ENCODE results near the gene LRP1-AS. TPM values are rescaled to one million over a fixed set of nuclear protein-coding genes. Genes with fewer than 3 reads are reported as not detected.

LRP1-AS gene
- total RNA-seq, 2 experiments from 2014 or later = not detected

GRCh38 chr12:57176846-57177245 is 29.4 kb upstream of the LRP1-AS start:
- H3K4me3 Mint-ChIP-seq = no peak overlapping the region
- DNase-seq (no peak), ATAC-seq (no peak)
- CTCF ChIA-PET = interaction anchor here (1.5 to 5.8 kb wide), 3 partner anchors 10 to 176 kb away, joined by 4 to 88 read pairs (median 11); partner anchors contain the start of gene LRP1
- H3K4me1 Mint-ChIP-seq = no peaks in the 10 kb centered on the region
- no peak overlapping the region for H3K27ac Mint-ChIP-seq
- H3K27me3 Mint-ChIP-seq = no peaks in the 10 kb centered on the region
- H3K36me3 Mint-ChIP-seq = no peaks in the 10 kb centered on the region
- H3K9me3 Mint-ChIP-seq (ENCODE audit: low read depth) = no peaks in the 10 kb centered on the region

GRCh38 chr12:57176139-57176477 is 28.7 kb upstream of the LRP1-AS start:
- Mint-ChIP-seq H3K9me3 (ENCODE audit: low read depth) (no peaks in the 10 kb centered on the region), H3K4me1 (no peaks in the 10 kb centered on the region), H3K4me3 (no peak overlapping the region), H3K36me3 (no peaks in the 10 kb centered on the region), H3K27me3 (no peaks in the 10 kb centered on the region), H3K27ac (no peak overlapping the region)
- DNase-seq (no peak), ATAC-seq (no peak)
- CTCF ChIA-PET = interaction anchor here (0.7 to 5.8 kb wide), 8 partner anchors 10 to 175 kb away, joined by 3 to 88 read pairs (median 4); partner anchors contain the start of genes LRP1 and STAT6

- H3K36me3 Mint-ChIP-seq = no peaks in the 10 kb centered on the region
- no peaks in the 10 kb centered on the region for H3K9me3 Mint-ChIP-seq (ENCODE audit: low read depth)
- CTCF ChIA-PET = interaction anchor here (0.7 to 5.8 kb wide), 9 partner anchors 11 to 174 kb away, joined by 3 to 88 read pairs (median 4); partner anchors contain the start of genes LRP1 and STAT6
- H3K4me3 Mint-ChIP-seq = no peak overlapping the region
- no peak overlapping the region for H3K27ac Mint-ChIP-seq
- peak; percentile 52 for DNase-seq
- no peaks in the 10 kb centered on the region for H3K27me3 Mint-ChIP-seq
- no peaks in the 10 kb centered on the region for H3K4me1 Mint-ChIP-seq
- ATAC-seq = no peak
Observed at GRCh38 chr12:57175428-57176138, 28.2 kb upstream of the LRP1-AS start.

- CTCF ChIA-PET = interaction anchor here (0.7 to 5.8 kb wide), 9 partner anchors 9 to 104 kb away, joined by 3 to 88 read pairs (median 3); partner anchors contain the start of genes LRP1, NEMP1 and STAT6
- no peaks in the 10 kb centered on the region for H3K4me1 Mint-ChIP-seq
- H3K27me3 Mint-ChIP-seq = no peaks in the 10 kb centered on the region
- H3K27ac Mint-ChIP-seq = no peak overlapping the region
- no peaks in the 10 kb centered on the region for H3K9me3 Mint-ChIP-seq (ENCODE audit: low read depth)
- DNase-seq = no peak
- no peak for ATAC-seq
- H3K4me3 Mint-ChIP-seq = no peak overlapping the region
- H3K36me3 Mint-ChIP-seq = no peaks in the 10 kb centered on the region
Observed at GRCh38 chr12:57173683-57174082, 26.3 kb upstream of the LRP1-AS start.

- H3K9me3 Mint-ChIP-seq (ENCODE audit: low read depth) = no peaks in the 10 kb centered on the region
- no peak overlapping the region for H3K4me3 Mint-ChIP-seq
- H3K36me3 Mint-ChIP-seq = no peaks in the 10 kb centered on the region
- no peaks in the 10 kb centered on the region for H3K27me3 Mint-ChIP-seq
- CTCF ChIA-PET = interaction anchor here (0.7 to 5.8 kb wide), 9 partner anchors 10 to 95 kb away, joined by 3 to 88 read pairs (median 3); partner anchors contain the start of genes LRP1, NEMP1 and STAT6
- H3K27ac Mint-ChIP-seq = no peak overlapping the region
- ATAC-seq (peak; percentile 40), DNase-seq (peak; percentile 47)
- H3K4me1 Mint-ChIP-seq = no peaks in the 10 kb centered on the region
Observed at GRCh38 chr12:57173089-57173488, 25.7 kb upstream of the LRP1-AS start.

GRCh38 chr12:57171668-57172067 is 24.2 kb upstream of the LRP1-AS start:
- DNase-seq (no peak), ATAC-seq (no peak)
- no peaks in the 10 kb centered on the region for H3K27me3 Mint-ChIP-seq
- no peak overlapping the region for H3K27ac Mint-ChIP-seq
- CTCF ChIA-PET = interaction anchor here (1.6 to 5.8 kb wide), 2 partner anchors 13 to 46 kb away, joined by 4 to 88 read pairs; partner anchors contain the start of gene LRP1
- no peaks in the 10 kb centered on the region for H3K9me3 Mint-ChIP-seq (ENCODE audit: low read depth)
- H3K36me3 Mint-ChIP-seq = no peaks in the 10 kb centered on the region
- H3K4me3 Mint-ChIP-seq = no peak overlapping the region
- H3K4me1 Mint-ChIP-seq = no peaks in the 10 kb centered on the region

- no peaks in the 10 kb centered on the region for H3K27me3 Mint-ChIP-seq
- ATAC-seq = no peak
- no peaks in the 10 kb centered on the region for H3K4me1 Mint-ChIP-seq
- H3K4me3 Mint-ChIP-seq = no peak overlapping the region
- H3K36me3 Mint-ChIP-seq = no peaks in the 10 kb centered on the region
- H3K27ac Mint-ChIP-seq = no peak overlapping the region
- H3K9me3 Mint-ChIP-seq (ENCODE audit: low read depth) = no peaks in the 10 kb centered on the region
- CTCF ChIA-PET = interaction anchor here (0.8 kb wide), 2 partner anchors 12 to 47 kb away, joined by 3 to 4 read pairs; no protein-coding TSS in a partner anchor
- DNase-seq = no peak
Observed at GRCh38 chr12:57170927-57171326, 23.5 kb upstream of the LRP1-AS start.

GRCh38 chr12:57170408-57170807 is 23.0 kb upstream of the LRP1-AS start:
- no peaks in the 10 kb centered on the region for H3K9me3 Mint-ChIP-seq (ENCODE audit: low read depth)
- H3K4me1 Mint-ChIP-seq = no peaks in the 10 kb centered on the region
- no peak overlapping the region for H3K27ac Mint-ChIP-seq

GRCh38 chr12:57169969-57170368 is 22.6 kb upstream of the LRP1-AS start:
- CTCF ChIA-PET = interaction anchor here (1.3 kb wide), 1 partner anchor 164 kb away, joined by 3 read pairs; the partner anchor contains the start of gene ZBTB39
- H3K36me3 Mint-ChIP-seq = no peaks in the 10 kb centered on the region

More at GRCh38 chr12:57170408-57170807, 23.0 kb upstream of the LRP1-AS start:
- H3K27me3 Mint-ChIP-seq = no peaks in the 10 kb centered on the region
- ATAC-seq (no peak), DNase-seq (no peak)
- H3K36me3 Mint-ChIP-seq = no peaks in the 10 kb centered on the region
- CTCF ChIA-PET = interaction anchor here (0.8 kb wide), 2 partner anchors 13 to 46 kb away, joined by 3 to 4 read pairs; no protein-coding TSS in a partner anchor
- H3K4me3 Mint-ChIP-seq = no peak overlapping the region

GRCh38 chr12:57169046-57169795 is 21.8 kb upstream of the LRP1-AS start:
- no peak for DNase-seq
- CTCF ChIA-PET = interaction anchor here (1.3 kb wide), 1 partner anchor 163 kb away, joined by 3 read pairs; the partner anchor contains the start of gene ZBTB39
- Mint-ChIP-seq H3K9me3 (ENCODE audit: low read depth) (no peaks in the 10 kb centered on the region), H3K4me1 (no peaks in the 10 kb centered on the region), H3K27me3 (no peaks in the 10 kb centered on the region), H3K27ac (no peak overlapping the region), H3K36me3 (no peaks in the 10 kb centered on the region), H3K4me3 (no peak overlapping the region)
- ATAC-seq = no peak

More at GRCh38 chr12:57169969-57170368, 22.6 kb upstream of the LRP1-AS start:
- DNase-seq (no peak), ATAC-seq (no peak)
- no peak overlapping the region for H3K4me3 Mint-ChIP-seq
- no peaks in the 10 kb centered on the region for H3K27me3 Mint-ChIP-seq
- H3K9me3 Mint-ChIP-seq (ENCODE audit: low read depth) = no peaks in the 10 kb centered on the region
- no peaks in the 10 kb centered on the region for H3K4me1 Mint-ChIP-seq
- no peak overlapping the region for H3K27ac Mint-ChIP-seq

- no peaks in the 10 kb centered on the region for H3K27me3 Mint-ChIP-seq
- ATAC-seq (no peak), DNase-seq (no peak)
- no peak overlapping the region for H3K4me3 Mint-ChIP-seq
- no peaks in the 10 kb centered on the region for H3K9me3 Mint-ChIP-seq (ENCODE audit: low read depth)
- H3K36me3 Mint-ChIP-seq = no peaks in the 10 kb centered on the region
- H3K27ac Mint-ChIP-seq = no peak overlapping the region
- CTCF ChIA-PET = interaction anchor here (1.3 kb wide), 1 partner anchor 44 kb away, joined by 3 read pairs; no protein-coding TSS in a partner anchor
- H3K4me1 Mint-ChIP-seq = no peaks in the 10 kb centered on the region
Observed at GRCh38 chr12:57168058-57168457, 20.6 kb upstream of the LRP1-AS start.

GRCh38 chr12:57166971-57167371 is 19.6 kb upstream of the LRP1-AS start:
- Mint-ChIP-seq H3K27ac (no peak overlapping the region), H3K4me1 (no peaks in the 10 kb centered on the region), H3K36me3 (no peaks in the 10 kb centered on the region), H3K27me3 (no peaks in the 10 kb centered on the region), H3K9me3 (ENCODE audit: low read depth) (no peaks in the 10 kb centered on the region), H3K4me3 (no peak overlapping the region)
- CTCF ChIA-PET = interaction anchor here (1.2 kb wide), 1 partner anchor 16 kb away, joined by 3 read pairs; no protein-coding TSS in a partner anchor
- DNase-seq (no peak), ATAC-seq (peak; percentile 46)

- H3K4me3 Mint-ChIP-seq = no peak overlapping the region
- H3K9me3 Mint-ChIP-seq (ENCODE audit: low read depth) = no peaks in the 10 kb centered on the region
- CTCF ChIA-PET = no interaction called here
- H3K27me3 Mint-ChIP-seq = no peaks in the 10 kb centered on the region
- ATAC-seq (no peak), DNase-seq (no peak)
- no peaks in the 10 kb centered on the region for H3K36me3 Mint-ChIP-seq
- H3K4me1 Mint-ChIP-seq = no peaks in the 10 kb centered on the region
- no peak overlapping the region for H3K27ac Mint-ChIP-seq
Observed at GRCh38 chr12:57165741-57166140, 18.3 kb upstream of the LRP1-AS start.

Data from activated CD8-positive, alpha-beta memory T cell treated with anti-CD3 and anti-CD28 coated beads, Interleukin-2, amount 10 ng/mL, durations not matched to agents 7 days and 5 days (primary cell).